Cardiac fibroblast (primary cell): ENCODE measurements around the gene GPHN.
"Not testable (repeated sequence)": the region's sequence is repeated elsewhere in the genome, so short reads cannot be mapped to it uniquely, and the experiment has no call there.

ENCODE experiments used
- DNase-seq, 2 donors: peaks; one replicate each; pipeline versions ENCODE4 v3.0.0 to v3.0.0-alpha.2; 2010; ENCODE audit warnings: low read depth in 2 of 2
- H3K4me3 ChIP-seq, 2 donors: replicated peaks in 1 of 2; 1 replicate in 1 of 2; 2 replicates in 1 of 2; pipeline ENCODE4 v1.5.1; 2011; ENCODE audit warnings: low read depth in 2 of 2, low read length in 2 of 2, mild to moderate bottlenecking in 2 of 2, moderate library complexity in 1 of 2
- TF ChIP-seq, protein P1 (sequence below): IDR thresholded peaks from one replicate; pipeline ENCODE4 v1.5.1; 2011; ENCODE audit warnings: low read depth, mild to moderate bottlenecking, low read length, inconsistent platforms

GPHN gene

DNA sequence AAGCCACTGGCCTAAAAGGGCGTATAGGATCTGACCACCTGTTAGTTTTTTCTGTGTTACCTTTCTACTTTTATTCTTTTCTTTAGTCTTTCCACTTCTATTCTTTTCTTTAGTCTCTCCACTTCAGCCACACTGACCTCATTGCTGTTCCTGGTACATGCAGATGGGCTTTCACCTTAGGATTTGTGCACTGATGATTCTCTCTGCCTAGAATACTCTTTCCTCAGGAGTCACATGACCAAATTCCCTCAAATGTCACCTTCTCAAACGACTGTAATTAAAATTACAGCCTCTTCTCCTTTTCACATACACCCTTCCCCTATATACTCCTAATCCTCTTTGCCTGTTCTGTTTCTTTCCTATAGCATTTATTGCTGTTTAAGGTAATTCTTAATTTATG is 36.0 kb downstream of the GPHN start:
- TF ChIP-seq, protein P1, sequence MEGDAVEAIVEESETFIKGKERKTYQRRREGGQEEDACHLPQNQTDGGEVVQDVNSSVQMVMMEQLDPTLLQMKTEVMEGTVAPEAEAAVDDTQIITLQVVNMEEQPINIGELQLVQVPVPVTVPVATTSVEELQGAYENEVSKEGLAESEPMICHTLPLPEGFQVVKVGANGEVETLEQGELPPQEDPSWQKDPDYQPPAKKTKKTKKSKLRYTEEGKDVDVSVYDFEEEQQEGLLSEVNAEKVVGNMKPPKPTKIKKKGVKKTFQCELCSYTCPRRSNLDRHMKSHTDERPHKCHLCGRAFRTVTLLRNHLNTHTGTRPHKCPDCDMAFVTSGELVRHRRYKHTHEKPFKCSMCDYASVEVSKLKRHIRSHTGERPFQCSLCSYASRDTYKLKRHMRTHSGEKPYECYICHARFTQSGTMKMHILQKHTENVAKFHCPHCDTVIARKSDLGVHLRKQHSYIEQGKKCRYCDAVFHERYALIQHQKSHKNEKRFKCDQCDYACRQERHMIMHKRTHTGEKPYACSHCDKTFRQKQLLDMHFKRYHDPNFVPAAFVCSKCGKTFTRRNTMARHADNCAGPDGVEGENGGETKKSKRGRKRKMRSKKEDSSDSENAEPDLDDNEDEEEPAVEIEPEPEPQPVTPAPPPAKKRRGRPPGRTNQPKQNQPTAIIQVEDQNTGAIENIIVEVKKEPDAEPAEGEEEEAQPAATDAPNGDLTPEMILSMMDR: no peak
- no peak for DNase-seq
- no peak overlapping the region for H3K4me3 ChIP-seq

DNA sequence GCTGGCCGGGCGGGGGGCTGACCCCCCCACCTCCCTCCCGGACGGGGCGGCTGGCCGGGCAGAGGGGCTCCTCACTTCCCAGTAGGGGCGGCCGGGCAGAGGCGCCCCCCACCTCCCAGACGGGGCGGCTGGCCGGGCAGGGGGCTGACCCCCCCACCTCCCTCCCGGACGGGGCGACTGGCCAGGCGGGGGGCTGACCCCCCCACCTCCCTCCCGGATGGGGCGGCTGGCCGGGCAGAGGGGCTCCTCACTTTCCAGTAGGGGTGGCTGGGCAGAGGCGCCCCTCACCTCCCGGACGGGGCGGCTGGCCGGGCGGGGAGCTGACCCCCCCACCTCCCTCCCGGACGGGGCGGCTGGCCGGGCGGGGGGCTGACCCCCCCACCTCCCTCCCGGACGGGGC is 37.2 kb downstream of the GPHN start:
- H3K4me3 ChIP-seq, DNase-seq: not testable (repeated sequence)

DNA sequence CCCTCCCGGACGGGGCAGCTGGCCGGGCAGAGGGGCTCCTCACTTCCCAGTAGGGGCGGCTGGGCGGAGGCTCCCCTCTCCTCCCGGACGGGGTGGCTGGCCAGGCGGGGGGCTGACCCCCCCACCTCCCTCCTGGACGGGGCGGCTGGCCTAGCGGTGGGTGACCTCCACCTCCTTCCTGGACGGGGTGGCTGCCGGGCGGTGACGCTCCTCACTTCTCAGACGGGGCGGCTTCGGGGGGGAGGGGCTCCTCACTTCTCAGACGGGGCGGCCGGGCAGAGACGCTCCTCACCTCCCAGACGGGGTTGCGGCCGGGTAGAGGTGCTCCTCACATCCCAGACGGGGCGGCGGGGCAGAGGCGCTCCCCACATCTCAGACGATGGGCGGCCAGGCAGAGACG is 37.8 kb downstream of the GPHN start:
- H3K4me3 ChIP-seq, DNase-seq: not testable (repeated sequence)

DNA sequence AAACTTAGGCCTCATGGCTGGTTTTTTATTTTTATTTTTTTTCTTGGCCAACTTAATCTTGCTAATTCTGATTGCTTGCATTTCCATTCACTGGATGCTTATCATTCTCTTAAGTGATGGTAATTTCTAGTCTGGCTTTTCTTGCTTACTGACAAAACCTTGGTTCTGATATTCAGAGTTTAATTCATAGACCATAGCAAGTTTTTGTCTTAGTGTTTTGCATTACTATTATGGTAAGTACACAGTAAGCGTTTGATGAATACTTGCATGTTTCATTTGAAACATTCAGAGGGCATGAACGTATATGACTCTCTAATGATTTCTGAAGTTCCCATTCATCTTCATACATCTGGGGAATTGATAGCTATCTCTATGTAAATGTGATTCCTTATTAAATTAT is 55.8 kb downstream of the GPHN start:
- no peak overlapping the region for H3K4me3 ChIP-seq
- TF ChIP-seq, protein P1: no peak
- no peak for DNase-seq

DNA sequence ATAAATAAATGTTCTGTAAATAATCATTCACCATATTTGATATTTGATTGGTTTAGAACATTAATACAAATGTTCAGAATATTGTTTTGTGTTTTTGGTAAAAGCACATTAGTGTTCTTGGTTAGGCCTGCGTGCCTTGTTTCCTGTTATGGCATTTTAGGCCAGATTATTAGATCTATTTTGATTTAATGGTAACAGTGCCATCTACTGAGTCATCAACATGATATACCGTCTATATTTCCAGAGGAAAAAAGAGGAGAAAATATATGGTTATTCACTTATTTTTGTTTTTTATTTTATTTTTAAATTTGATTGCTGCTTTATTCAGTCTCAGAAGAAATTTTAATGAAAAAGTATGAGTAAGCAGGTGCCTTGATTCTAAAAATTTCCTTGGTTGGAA is 60.3 kb downstream of the GPHN start:
- no peak overlapping the region for H3K4me3 ChIP-seq
- DNase-seq: peak; percentile 5 to 28
- TF ChIP-seq, protein P1: no peak

DNA sequence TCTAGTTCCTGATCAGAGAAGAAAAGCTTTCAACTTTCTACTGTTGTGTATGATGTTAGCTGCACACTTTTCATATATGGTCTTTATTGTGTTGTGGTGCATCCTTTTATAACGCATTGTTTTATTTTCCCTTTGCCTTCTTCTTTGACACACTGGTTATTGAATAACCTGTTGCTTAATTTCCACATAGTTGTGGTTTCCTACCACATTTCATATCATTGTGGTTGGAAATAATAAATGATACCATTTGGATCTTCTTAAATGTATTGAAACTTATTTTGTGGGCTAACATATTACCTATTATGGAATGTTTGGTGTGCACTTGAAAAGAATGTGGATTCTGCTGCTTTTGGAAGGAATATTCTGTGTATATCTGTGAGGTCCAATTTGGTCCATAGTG is 64.9 kb downstream of the GPHN start:
- TF ChIP-seq, protein P1: no peak
- DNase-seq: peak; percentile 8 to 10
- H3K4me3 ChIP-seq: no peak overlapping the region

DNA sequence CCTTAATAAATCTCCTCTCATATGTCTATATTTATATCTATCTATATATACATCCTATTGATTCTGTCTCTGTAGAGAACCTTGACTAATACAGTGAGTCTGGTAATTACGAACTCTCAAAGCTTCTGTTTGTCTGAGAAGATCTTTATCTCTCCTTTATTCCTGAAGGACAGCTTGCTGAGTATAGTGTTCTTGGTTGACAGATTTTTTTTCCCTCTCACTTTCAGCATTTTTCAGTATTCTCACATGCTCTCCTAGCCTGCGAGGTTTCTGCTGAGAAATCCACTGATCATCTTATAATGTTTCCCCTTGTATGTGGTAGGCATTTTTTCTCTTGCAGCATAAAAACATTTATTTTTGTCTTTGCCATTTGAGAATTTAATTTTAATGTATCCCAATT is 67.1 kb downstream of the GPHN start:
- DNase-seq: no peak
- no peak overlapping the region for H3K4me3 ChIP-seq
- TF ChIP-seq, protein P1: no peak

DNA sequence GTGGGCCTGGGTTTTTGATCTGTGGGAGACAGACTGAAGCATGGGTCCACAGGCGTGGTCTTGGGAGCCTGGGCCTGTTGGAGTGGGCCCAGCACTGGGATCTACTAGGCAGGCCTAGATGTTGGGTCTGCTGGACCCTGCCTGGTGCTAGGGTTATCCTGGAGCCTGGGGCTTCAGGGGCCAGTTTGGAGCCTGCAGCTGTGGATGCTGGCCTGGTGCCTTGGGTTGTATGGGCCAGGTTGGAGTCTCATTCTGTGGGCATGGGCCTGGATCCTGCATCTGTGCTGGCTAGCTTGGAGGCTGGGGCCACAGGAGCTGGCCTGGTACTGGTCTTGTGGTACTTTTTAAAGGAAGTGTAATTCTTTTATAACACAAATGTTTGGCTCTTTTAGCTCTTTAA is 68.0 kb downstream of the GPHN start:
- H3K4me3 ChIP-seq: no peak overlapping the region

DNA sequence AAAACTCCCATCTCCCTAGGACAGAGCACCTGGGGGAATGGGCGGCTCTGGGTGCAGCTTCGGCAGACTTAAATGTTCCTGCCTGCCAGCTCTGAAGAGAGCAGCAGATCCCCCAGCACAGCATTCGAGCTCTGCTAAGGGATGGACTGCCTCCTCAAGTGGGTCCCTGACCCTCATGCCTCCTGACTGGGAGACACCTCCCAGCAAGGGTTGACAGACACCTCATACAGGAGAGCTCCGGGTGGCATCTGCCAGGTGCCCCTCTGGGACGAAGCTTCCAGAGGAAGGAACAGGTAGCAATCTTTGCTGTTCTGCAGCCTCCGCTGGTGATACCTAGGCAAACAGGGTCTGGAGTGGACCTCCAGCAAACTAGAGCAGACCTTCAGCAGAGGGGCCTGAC is 79.8 kb downstream of the GPHN start:
- DNase-seq, H3K4me3 ChIP-seq: not testable (repeated sequence)

More for the DNA sequence above, 68.0 kb downstream of the GPHN start:
- DNase-seq: no peak
- TF ChIP-seq, protein P1: no peak
